PFSK-1 (cell line): ENCODE measurements around the gene TCOF1.

Experiments used
- FOXP2 ChIP-seq: optimal IDR thresholded peaks from 2 replicates; pipeline ENCODE3; 2011; ENCODE audit warnings: borderline replicate concordance, control low read depth, inconsistent platforms; ENCODE audit not compliant: insufficient read depth; ENCODE audit errors: extremely low read length, extremely low read depth
- POLR2AphosphoS5 ChIP-seq: IDR thresholded peaks from 2 replicates; pipeline ENCODE4 v1.6.1; 2012; ENCODE audit warnings: low read depth, mild to moderate bottlenecking, control low read depth, low read length, moderate library complexity
- REST ChIP-seq, 2 experiments: IDR thresholded peaks; 2 replicates each; pipeline versions ENCODE4 v1.6.1 to v1.8.0; 2011 to 2012; ENCODE audit warnings: low read depth in 2 of 2, low read length in 2 of 2, control low read depth in 1 of 2, inconsistent platforms in 1 of 2, mild to moderate bottlenecking in 1 of 2, moderate library complexity in 1 of 2; ENCODE audit not compliant: insufficient read depth in 1 of 2
- SIN3A ChIP-seq: IDR thresholded peaks from 2 replicates; pipeline ENCODE4 v1.6.1; 2012; ENCODE audit warnings: mild to moderate bottlenecking, low read length, moderate library complexity, borderline replicate concordance; ENCODE audit not compliant: insufficient read depth
- TAF1 ChIP-seq: IDR thresholded peaks from 2 replicates; pipeline ENCODE4 v1.6.1; 2012; ENCODE audit warnings: low read length, control low read depth, borderline replicate concordance; ENCODE audit not compliant: insufficient read depth

The TCOF1 gene

GRCh38 chr5:150338546-150338945 lies 19.0 kb upstream of the TCOF1 start:
- no peak for TF ChIP-seq FOXP2

DNA sequence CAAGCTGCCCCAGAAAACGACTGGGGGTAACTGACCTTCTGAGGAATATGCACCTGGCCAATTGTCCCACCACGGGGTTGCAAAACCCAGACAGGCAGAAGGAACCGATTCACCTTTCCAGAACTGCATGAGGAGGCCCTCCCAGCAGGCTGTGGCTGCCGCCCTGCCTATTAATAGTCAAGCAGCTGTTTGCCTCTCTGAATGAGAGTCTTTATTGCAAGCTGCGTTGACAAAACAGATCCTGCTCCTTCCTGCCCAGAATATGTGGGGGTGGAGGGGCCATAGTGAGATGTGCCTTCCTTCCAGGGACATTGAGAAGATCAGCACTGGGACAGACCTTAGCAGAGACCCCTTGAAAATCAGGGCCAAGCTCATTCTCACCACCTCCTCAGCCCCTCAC lies 18.3 kb upstream of the TCOF1 start:
- no peak for TF ChIP-seq POLR2AphosphoS5
- TF ChIP-seq TAF1 = no peak
- TF ChIP-seq SIN3A = no peak
- TF ChIP-seq FOXP2 = no peak
- no peak for TF ChIP-seq REST (IDR thresholded peaks at IDR 0.05; ENCODE audit: insufficient read depth in 1 of 2, low read depth in 2 of 2, low read length in 2 of 2)

GRCh38 chr5:150339841-150340240 lies 17.7 kb upstream of the TCOF1 start:
- no peak for TF ChIP-seq REST (IDR thresholded peaks at IDR 0.05; ENCODE audit: insufficient read depth in 1 of 2, low read depth in 2 of 2, low read length in 2 of 2)
- no peak for TF ChIP-seq SIN3A
- no peak for TF ChIP-seq TAF1
- TF ChIP-seq POLR2AphosphoS5 = no peak
- no peak for TF ChIP-seq FOXP2

GRCh38 chr5:150340614-150341255 lies 16.8 kb upstream of the TCOF1 start:
- TF ChIP-seq FOXP2 (no peak), TAF1 (no peak), SIN3A (no peak)

DNA sequence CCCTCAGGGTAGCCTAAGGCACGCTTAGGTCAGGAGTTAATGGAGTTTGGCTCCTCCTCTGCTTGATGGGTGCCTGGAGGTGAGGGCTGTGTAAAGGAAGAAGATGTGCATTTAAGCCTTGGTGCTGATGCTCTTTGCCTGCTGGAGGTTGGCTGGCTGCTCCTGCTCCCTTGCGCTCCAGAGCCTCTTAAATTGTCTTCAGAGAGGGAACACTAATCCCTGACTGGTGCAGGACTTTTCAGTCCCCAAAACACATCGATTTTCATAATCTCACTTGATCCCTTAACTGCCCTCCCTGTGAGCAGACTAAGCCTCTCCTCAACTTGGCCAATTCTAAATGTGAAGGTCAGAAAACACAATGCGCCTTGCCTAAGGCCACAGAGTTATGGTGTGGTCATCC lies 16.2 kb upstream of the TCOF1 start:
- TF ChIP-seq POLR2AphosphoS5 (no peak), FOXP2 (no peak), TAF1 (no peak)

GRCh38 chr5:150341989-150342388 lies 15.5 kb upstream of the TCOF1 start:
- no peak for TF ChIP-seq SIN3A
- TF ChIP-seq REST (IDR thresholded peaks at IDR 0.05; ENCODE audit: insufficient read depth in 1 of 2, low read depth in 2 of 2, low read length in 2 of 2) = no peak
- no peak for TF ChIP-seq POLR2AphosphoS5
- no peak for TF ChIP-seq FOXP2
- TF ChIP-seq TAF1 = no peak

DNA sequence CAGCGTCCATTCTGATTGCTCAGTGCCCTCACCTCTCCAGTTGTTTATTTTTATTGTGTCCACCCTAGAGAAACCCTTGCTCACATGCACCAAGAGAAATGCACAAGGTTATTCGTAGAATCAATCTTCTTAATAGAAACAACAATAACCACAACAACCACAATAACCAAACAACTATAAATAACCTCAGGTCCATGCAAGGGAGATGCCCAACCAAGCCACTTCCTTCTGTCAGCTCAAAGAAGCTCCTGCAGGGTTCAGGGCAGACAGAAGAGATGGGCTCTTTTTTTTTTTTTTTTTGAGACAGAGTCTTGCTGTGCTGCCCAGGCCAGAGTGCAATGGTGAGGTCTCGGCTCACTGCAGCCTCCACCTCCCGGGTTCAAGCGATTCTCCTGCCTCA lies 14.9 kb upstream of the TCOF1 start:
- TF ChIP-seq REST (IDR thresholded peaks at IDR 0.05; ENCODE audit: insufficient read depth in 1 of 2, low read depth in 2 of 2, low read length in 2 of 2) (no peak), TAF1 (no peak), FOXP2 (no peak), POLR2AphosphoS5 (no peak), SIN3A (no peak)
